Measurements from ENCODE around the gene NINJ1.

DNA sequence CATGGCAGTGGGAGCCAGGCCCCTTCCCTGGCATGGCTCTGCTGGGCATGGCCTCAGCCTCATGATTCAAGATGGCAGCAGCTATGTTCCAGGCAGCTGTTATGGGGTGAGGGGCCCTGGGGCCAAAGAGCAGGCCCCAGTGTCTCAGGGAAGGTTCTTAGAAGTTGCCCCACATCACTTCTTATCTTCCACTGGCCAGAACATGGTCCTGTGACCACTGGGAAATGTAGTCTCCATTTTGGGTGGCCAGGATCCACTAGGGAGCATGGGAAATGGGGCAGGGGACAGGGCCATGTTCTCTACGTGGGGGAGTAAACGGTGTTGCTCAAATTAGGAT lies 57.3 kb downstream of the NINJ1 start:
- no peak for TF ChIP-seq EP300 (IDR thresholded peaks at IDR 0.05; ENCODE audit: low read depth)
- no peak for TF ChIP-seq CTCF (IDR thresholded peaks at IDR 0.05)
- no peak for TF ChIP-seq POLR2A (IDR thresholded peaks at IDR 0.05)
